Astrocyte of the cerebellum (primary cell): ENCODE measurements around the gene GSTM2.

Experiments used
- DNase-seq: peaks from one replicate; pipeline ENCODE4 v3.0.0-alpha.2; 2011; ENCODE audit warnings: low read depth
- H3K4me3 ChIP-seq: 2 replicates; pipeline ENCODE4 v1.5.1; 2011; ENCODE audit warnings: mild to moderate bottlenecking, low read depth, low read length, moderate library complexity
- CTCF ChIP-seq: IDR thresholded peaks from 2 replicates; pipeline ENCODE4 v1.5.1; 2012; ENCODE audit warnings: low read length, low read depth, moderate library complexity, mild to moderate bottlenecking; ENCODE audit errors: missing control alignments
- in situ Hi-C: cut with HindIII; loops from 2 replicates; pipeline ENCODE4 v1.10.0; 2017; ENCODE audit warnings: low sequenced_read_pairs

The GSTM2 gene

DNA sequence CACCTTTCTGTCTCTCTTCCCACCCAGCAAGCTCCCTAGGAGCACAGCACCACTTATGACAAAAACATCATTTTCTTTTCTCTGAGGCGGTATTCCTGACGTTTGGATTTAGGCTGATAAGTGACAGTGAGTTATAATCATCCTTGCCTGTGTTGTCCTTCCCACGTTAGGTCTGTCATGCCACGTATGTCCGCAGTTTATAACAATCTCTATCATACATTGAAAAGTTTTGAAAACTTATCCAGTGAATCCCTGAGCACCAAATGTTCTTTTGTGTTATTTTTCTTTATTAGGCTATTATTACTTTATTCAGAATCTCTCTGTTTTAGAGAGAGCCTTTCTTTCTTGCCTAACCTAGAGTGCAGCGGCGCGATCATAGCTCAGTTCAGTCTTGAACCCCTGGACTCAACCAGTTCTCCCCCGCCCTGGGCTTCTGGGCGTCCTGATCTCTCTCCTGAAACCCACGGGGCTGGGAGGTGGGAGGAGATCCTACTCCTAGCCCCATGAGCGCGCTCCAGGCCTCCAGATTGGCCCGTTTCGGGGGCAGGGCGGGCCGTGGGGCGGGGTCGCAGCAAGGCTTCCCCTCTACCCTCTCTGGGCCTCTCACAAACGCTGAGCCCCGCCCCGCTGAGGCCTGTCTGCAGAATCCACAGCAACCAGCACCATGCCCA is at the start of gene GSTM2:
TSS of gene GSTM2 (plus strand) at position 606 of the 671 bp plus-strand sequence. CDS start at position 665, 59 bp downstream.
- H3K4me3 ChIP-seq = peak within 1 kb of the TSS; percentile 47
- peak; percentile 53 for DNase-seq
- in situ Hi-C loops = no loop called here
- no peak for TF ChIP-seq CTCF

GRCh38 chr1:109618661-109619575 is 48.9 kb upstream of the GSTM2 start:
- DNase-seq = no peak
- no peak for TF ChIP-seq CTCF
- peak overlapping the region; percentile 91 for H3K4me3 ChIP-seq
- in situ Hi-C loops = no loop called here

DNA sequence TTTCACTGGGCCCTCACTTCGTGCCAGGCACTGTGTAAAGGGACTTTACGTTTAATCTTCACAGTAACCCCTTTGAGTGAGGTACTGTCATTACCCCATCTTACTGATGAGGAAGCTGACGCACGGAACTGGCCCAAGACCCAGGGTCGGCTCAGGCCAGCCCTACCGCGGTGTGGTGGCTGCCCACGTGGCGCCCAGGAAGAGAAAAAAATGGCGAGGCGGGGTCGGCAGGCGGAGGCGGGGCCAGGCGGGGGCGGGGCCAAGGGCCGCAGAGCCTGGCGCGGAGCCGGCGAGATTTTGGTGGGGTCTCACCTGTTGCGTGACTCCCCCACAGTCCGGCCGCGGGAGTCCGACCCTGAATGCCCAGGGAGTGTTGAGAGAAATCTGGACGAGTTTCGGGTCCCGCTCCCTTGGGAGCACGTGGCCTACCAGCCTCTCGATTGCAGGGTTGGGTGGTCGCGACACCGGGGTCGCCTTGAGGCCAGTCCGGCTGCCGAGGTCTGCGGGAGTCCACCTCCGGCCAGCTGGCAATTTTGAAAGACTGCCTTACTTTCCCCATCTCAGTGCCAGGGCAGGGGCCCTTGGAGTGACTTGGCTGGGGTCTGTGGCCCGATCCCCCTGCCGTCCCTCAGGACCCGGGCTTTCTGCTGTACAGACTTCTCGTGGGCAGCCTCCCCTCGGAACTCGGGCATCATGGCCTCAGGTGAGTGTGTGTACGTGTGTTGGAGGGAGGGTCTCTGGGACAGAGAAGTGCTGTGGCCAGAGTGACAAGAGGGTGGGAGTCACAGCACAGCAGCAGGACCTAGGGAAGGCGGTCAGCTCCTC is 48.1 kb upstream of the GSTM2 start, which contains the start of the genes AMPD2 and GNAT2:
TSS of gene AMPD2 (plus strand) at position 262 of the 825 bp plus-strand sequence. CDS start 1,339 bp downstream, outside the sequence.
TSS of gene GNAT2 (minus strand) at position 41 of the 825 bp plus-strand sequence. CDS start 6,746 bp downstream, outside the sequence.
- in situ Hi-C loops = no loop called here
- H3K4me3 ChIP-seq = peak within 1 kb of the TSS; percentile 91
- DNase-seq = peak; percentile 41
- no peak for TF ChIP-seq CTCF

- H3K4me3 ChIP-seq = peak overlapping the region; percentile 91
- TF ChIP-seq CTCF = no peak
- in situ Hi-C loops = no loop called here
- DNase-seq = no peak
Measured at GRCh38 chr1:109620401-109620791, 47.5 kb upstream of the GSTM2 start.

DNA sequence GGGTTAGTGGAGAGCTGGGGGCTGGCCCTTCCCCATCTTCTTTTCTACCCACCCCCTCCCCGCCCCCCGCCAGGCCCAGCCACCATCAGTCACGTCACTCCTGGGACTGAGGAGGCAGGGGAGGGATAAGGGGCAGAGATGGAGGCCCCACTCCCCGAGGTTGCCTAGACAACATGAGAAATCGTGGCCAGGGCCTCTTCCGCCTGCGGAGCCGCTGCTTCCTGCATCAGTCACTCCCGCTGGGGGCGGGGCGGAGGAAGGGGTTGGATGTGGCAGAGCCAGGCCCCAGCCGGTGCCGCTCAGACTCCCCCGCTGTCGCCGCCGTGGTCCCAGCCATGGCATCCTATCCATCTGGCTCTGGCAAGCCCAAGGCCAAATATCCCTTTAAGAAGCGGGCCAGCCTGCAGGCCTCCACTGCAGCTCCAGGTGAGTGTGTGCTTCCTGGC is 47.0 kb upstream of the GSTM2 start:
- peak overlapping the region; percentile 91 for H3K4me3 ChIP-seq
- in situ Hi-C loops = no loop called here
- TF ChIP-seq CTCF = no peak
- DNase-seq = peak; percentile 72
